Activated naive CD4-positive, alpha-beta T cell treated with anti-CD3 and anti-CD28 coated beads, Interleukin-2, amount 50 U/mL, for 24 hours (primary cell): Measurements from ENCODE around the gene SSBP3.
"Not testable (repeated sequence)": the region's sequence is repeated elsewhere in the genome, so short reads cannot be mapped to it uniquely, and the experiment has no call there.

ENCODE experiments used
- H3K27ac Mint-ChIP-seq: one replicate; pipeline ENCODE4 v1.8.0; 2021; ENCODE audit warnings: mild to moderate bottlenecking, mixed read lengths
- H3K27me3 Mint-ChIP-seq: one replicate; pipeline ENCODE4 v1.8.0; 2021; ENCODE audit warnings: mixed read lengths
- H3K36me3 Mint-ChIP-seq: one replicate; pipeline ENCODE4 v1.8.0; 2021; ENCODE audit warnings: mixed read lengths
- H3K4me1 Mint-ChIP-seq: one replicate; pipeline ENCODE4 v1.8.0; 2021; ENCODE audit warnings: mixed read lengths
- H3K4me3 Mint-ChIP-seq: one replicate; pipeline ENCODE4 v1.8.0; 2021; ENCODE audit warnings: mild to moderate bottlenecking, mixed read lengths
- H3K9me3 Mint-ChIP-seq: one replicate; pipeline ENCODE4 v1.8.0; 2021; ENCODE audit warnings: mixed read lengths

Gene SSBP3

GRCh38 chr1:54248966-54249365 is 157.2 kb downstream of the SSBP3 start:
- Mint-ChIP-seq H3K4me3 (no peak overlapping the region), H3K27me3 (no peaks in the 10 kb centered on the region), H3K27ac (no peak overlapping the region), H3K36me3 (no peaks in the 10 kb centered on the region), H3K4me1 (peaks cover 4% of the 10 kb centered on the region), H3K9me3 (no peaks in the 10 kb centered on the region)

- no peaks in the 10 kb centered on the region for H3K27me3 Mint-ChIP-seq
- H3K4me3 Mint-ChIP-seq: no peak overlapping the region
- H3K4me1 Mint-ChIP-seq: peaks cover 4% of the 10 kb centered on the region
- H3K36me3 Mint-ChIP-seq: peaks cover 2% of the 10 kb centered on the region
- no peak overlapping the region for H3K27ac Mint-ChIP-seq
- no peaks in the 10 kb centered on the region for H3K9me3 Mint-ChIP-seq
Observed at GRCh38 chr1:54247863-54248515, 158.2 kb downstream of the SSBP3 start.

- Mint-ChIP-seq H3K36me3 (peaks cover 2% of the 10 kb centered on the region), H3K4me3 (no peak overlapping the region), H3K9me3 (no peaks in the 10 kb centered on the region), H3K4me1 (no peaks in the 10 kb centered on the region), H3K27ac (no peak overlapping the region), H3K27me3 (no peaks in the 10 kb centered on the region)
Observed at GRCh38 chr1:54246116-54246721, 160.0 kb downstream of the SSBP3 start.

- H3K4me1 Mint-ChIP-seq: no peaks in the 10 kb centered on the region
- H3K27me3 Mint-ChIP-seq: no peaks in the 10 kb centered on the region
- no peak overlapping the region for H3K4me3 Mint-ChIP-seq
- H3K9me3 Mint-ChIP-seq: no peaks in the 10 kb centered on the region
- peak overlapping the region; percentile 10 for H3K27ac Mint-ChIP-seq
- H3K36me3 Mint-ChIP-seq: peaks cover 2% of the 10 kb centered on the region
Observed at GRCh38 chr1:54245501-54245900, 160.7 kb downstream of the SSBP3 start.

GRCh38 chr1:54244655-54245054 is 161.5 kb downstream of the SSBP3 start:
- H3K36me3 Mint-ChIP-seq: peaks cover 2% of the 10 kb centered on the region
- H3K9me3 Mint-ChIP-seq: no peaks in the 10 kb centered on the region
- H3K27ac Mint-ChIP-seq: peak overlapping the region; percentile 24
- no peak overlapping the region for H3K4me3 Mint-ChIP-seq
- H3K27me3 Mint-ChIP-seq: no peaks in the 10 kb centered on the region
- H3K4me1 Mint-ChIP-seq: no peaks in the 10 kb centered on the region

GRCh38 chr1:54243022-54243421 is 163.2 kb downstream of the SSBP3 start:
- Mint-ChIP-seq H3K36me3 (peaks cover 4% of the 10 kb centered on the region), H3K4me3 (no peak overlapping the region), H3K4me1 (no peaks in the 10 kb centered on the region), H3K9me3 (no peaks in the 10 kb centered on the region), H3K27ac (no peak overlapping the region), H3K27me3 (no peaks in the 10 kb centered on the region)

GRCh38 chr1:54241364-54241763 is 164.8 kb downstream of the SSBP3 start:
- Mint-ChIP-seq H3K4me3 (no peak overlapping the region), H3K36me3 (peaks cover 10% of the 10 kb centered on the region), H3K9me3 (no peaks in the 10 kb centered on the region), H3K27ac (no peak overlapping the region), H3K4me1 (no peaks in the 10 kb centered on the region), H3K27me3 (no peaks in the 10 kb centered on the region)

GRCh38 chr1:54240741-54241335 is 165.4 kb downstream of the SSBP3 start:
- Mint-ChIP-seq H3K27ac (no peak overlapping the region), H3K36me3 (peaks cover 10% of the 10 kb centered on the region), H3K4me3 (no peak overlapping the region), H3K27me3 (no peaks in the 10 kb centered on the region), H3K4me1 (no peaks in the 10 kb centered on the region), H3K9me3 (no peaks in the 10 kb centered on the region)

- H3K27ac Mint-ChIP-seq: no peak overlapping the region
- H3K4me3 Mint-ChIP-seq: no peak overlapping the region
- H3K9me3 Mint-ChIP-seq: no peaks in the 10 kb centered on the region
- H3K36me3 Mint-ChIP-seq: peaks cover 11% of the 10 kb centered on the region
- no peaks in the 10 kb centered on the region for H3K27me3 Mint-ChIP-seq
- H3K4me1 Mint-ChIP-seq: no peaks in the 10 kb centered on the region
Observed at GRCh38 chr1:54239631-54240031, 166.6 kb downstream of the SSBP3 start.

GRCh38 chr1:54239035-54239383 is 167.2 kb downstream of the SSBP3 start:
- Mint-ChIP-seq H3K4me3 (no peak overlapping the region), H3K4me1 (no peaks in the 10 kb centered on the region), H3K9me3 (no peaks in the 10 kb centered on the region), H3K36me3 (peaks cover 11% of the 10 kb centered on the region), H3K27me3 (no peaks in the 10 kb centered on the region), H3K27ac (no peak overlapping the region)

- no peak overlapping the region for H3K4me3 Mint-ChIP-seq
- H3K9me3 Mint-ChIP-seq: no peaks in the 10 kb centered on the region
- peaks cover 11% of the 10 kb centered on the region for H3K36me3 Mint-ChIP-seq
- H3K4me1 Mint-ChIP-seq: no peaks in the 10 kb centered on the region
- no peak overlapping the region for H3K27ac Mint-ChIP-seq
- no peaks in the 10 kb centered on the region for H3K27me3 Mint-ChIP-seq
Observed at GRCh38 chr1:54238353-54239034, 167.7 kb downstream of the SSBP3 start.

- no peak overlapping the region for H3K4me3 Mint-ChIP-seq
- no peaks in the 10 kb centered on the region for H3K9me3 Mint-ChIP-seq
- no peak overlapping the region for H3K27ac Mint-ChIP-seq
- no peaks in the 10 kb centered on the region for H3K4me1 Mint-ChIP-seq
- H3K27me3 Mint-ChIP-seq: no peaks in the 10 kb centered on the region
- peaks cover 10% of the 10 kb centered on the region for H3K36me3 Mint-ChIP-seq
Observed at GRCh38 chr1:54237586-54237985, 168.6 kb downstream of the SSBP3 start.

- no peak overlapping the region for H3K4me3 Mint-ChIP-seq
- H3K36me3 Mint-ChIP-seq: peaks cover 10% of the 10 kb centered on the region
- H3K4me1 Mint-ChIP-seq: peaks cover 10% of the 10 kb centered on the region
- no peak overlapping the region for H3K27ac Mint-ChIP-seq
- H3K27me3 Mint-ChIP-seq: no peaks in the 10 kb centered on the region
- no peaks in the 10 kb centered on the region for H3K9me3 Mint-ChIP-seq
Observed at GRCh38 chr1:54234284-54234683, 171.9 kb downstream of the SSBP3 start.

GRCh38 chr1:54233196-54233595 is 173.0 kb downstream of the SSBP3 start:
- H3K4me1 Mint-ChIP-seq: peaks cover 14% of the 10 kb centered on the region
- not testable (repeated sequence) for H3K9me3 Mint-ChIP-seq, H3K27ac Mint-ChIP-seq, H3K27me3 Mint-ChIP-seq, H3K36me3 Mint-ChIP-seq, H3K4me3 Mint-ChIP-seq

- H3K27me3 Mint-ChIP-seq: no peaks in the 10 kb centered on the region
- no peak overlapping the region for H3K4me3 Mint-ChIP-seq
- no peaks in the 10 kb centered on the region for H3K9me3 Mint-ChIP-seq
- peaks cover 14% of the 10 kb centered on the region for H3K4me1 Mint-ChIP-seq
- H3K27ac Mint-ChIP-seq: peak overlapping the region; percentile 36
- H3K36me3 Mint-ChIP-seq: peaks cover 1% of the 10 kb centered on the region
Observed at GRCh38 chr1:54230507-54231339, 175.5 kb downstream of the SSBP3 start.
